ENCODE measurements around the gene ATG9B.
A peak's percentile ranks its signal among the peaks of the same experiment; 100 is the strongest.
"Not testable (repeated sequence)": the region's sequence is repeated elsewhere in the genome, so short reads cannot be mapped to it uniquely, and the experiment has no call there.

ATG9B gene

DNA sequence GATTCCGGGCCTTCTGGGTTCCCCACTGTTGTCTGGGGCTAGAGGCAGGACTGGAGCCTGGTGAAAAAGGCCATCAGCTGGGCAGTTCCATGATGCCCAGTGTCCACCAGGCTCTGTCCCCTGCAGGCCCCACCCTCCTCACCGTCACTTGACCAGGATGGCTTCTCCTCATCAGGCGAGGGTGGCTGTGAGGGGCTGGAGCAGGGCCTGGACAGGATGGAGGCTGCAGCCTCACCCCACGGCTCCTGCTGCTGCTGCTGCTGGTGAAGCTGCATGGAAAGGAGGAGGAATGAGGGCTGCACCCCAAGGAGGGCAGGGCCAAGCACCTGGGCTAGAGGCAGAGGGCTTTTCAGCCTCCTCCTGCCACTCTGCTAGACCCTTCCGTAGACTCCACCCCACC is 8.3 kb downstream of the ATG9B start:
- DNase-seq, result no peak

DNA sequence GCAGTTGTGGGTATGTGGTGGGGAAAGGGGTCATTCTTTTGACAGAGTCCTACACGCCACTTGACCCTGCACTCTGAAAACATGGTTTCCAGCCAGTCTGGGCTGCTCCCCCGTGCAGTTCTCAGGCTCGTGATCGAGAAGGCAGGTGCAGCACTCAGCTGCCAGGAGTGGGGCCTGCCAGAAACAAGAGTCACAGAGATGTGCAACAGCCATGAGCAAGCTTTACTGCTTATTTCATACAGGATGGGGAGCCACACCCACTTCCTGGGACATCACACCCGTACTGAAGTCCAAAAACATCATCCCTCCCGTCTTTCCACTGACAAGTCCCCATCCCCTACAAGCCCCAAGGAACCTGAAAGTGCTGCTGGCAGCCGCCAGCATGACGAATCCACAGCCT is 9.3 kb downstream of the ATG9B start:
- peak; percentile 38 for DNase-seq

- DNase-seq, result peak; percentile 85
Observed at GRCh38 chr7:151013733-151014497, 10.4 kb downstream of the ATG9B start.

GRCh38 chr7:151013356-151013732 is 10.9 kb downstream of the ATG9B start:
- DNase-seq, result no peak

DNA sequence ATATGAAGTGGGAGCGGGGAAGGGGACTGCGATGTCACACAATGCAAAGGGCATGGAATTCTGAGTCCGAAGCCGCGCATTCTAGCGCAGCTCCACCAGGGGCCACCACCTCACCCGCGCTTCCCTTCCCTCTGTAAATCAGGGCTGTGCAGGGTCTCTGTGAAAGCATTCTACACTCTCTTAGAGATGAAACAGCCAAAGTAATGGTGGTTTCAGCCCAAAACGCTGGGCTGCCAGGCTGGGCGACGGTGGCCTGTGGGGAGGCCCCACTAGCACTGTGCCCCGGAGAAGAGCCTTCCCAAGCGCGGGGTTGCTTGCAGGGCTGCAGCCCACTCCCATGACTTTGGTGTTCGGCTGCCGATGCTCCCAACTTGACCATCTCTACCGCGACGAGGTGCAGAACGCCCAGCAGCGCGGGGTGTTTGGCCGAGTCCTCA is 11.4 kb downstream of the ATG9B start:
- DNase-seq, result no peak

- DNase-seq, result no peak
Observed at GRCh38 chr7:151012031-151012692, 12.1 kb downstream of the ATG9B start.

DNA sequence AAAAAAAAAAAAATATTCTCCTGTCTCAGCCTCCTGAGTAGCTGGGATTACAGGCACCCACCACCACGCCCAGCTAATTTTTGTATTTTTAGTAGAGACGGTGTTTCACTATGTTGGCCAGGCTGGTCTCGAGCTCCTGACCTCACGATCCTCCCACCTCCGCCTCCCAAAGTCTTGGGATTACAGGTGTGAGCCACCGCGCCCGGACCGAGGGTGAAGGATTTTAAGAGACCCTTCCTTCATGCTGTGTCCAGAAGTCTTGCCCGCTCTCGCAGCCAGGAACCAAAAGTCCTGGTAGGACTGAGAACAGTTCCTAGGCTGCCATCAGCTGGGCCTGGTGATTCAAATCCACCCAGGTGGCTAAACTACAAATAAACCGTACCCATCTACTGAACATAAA is 12.7 kb downstream of the ATG9B start:
- DNase-seq, result not testable (repeated sequence)

- DNase-seq, result no peak
Observed at GRCh38 chr7:151011097-151011409, 13.2 kb downstream of the ATG9B start.

GRCh38 chr7:151010307-151011096 is 13.8 kb downstream of the ATG9B start:
- peak; percentile 44 for DNase-seq

GRCh38 chr7:151010037-151010306 is 14.3 kb downstream of the ATG9B start:
- DNase-seq, result no peak

DNA sequence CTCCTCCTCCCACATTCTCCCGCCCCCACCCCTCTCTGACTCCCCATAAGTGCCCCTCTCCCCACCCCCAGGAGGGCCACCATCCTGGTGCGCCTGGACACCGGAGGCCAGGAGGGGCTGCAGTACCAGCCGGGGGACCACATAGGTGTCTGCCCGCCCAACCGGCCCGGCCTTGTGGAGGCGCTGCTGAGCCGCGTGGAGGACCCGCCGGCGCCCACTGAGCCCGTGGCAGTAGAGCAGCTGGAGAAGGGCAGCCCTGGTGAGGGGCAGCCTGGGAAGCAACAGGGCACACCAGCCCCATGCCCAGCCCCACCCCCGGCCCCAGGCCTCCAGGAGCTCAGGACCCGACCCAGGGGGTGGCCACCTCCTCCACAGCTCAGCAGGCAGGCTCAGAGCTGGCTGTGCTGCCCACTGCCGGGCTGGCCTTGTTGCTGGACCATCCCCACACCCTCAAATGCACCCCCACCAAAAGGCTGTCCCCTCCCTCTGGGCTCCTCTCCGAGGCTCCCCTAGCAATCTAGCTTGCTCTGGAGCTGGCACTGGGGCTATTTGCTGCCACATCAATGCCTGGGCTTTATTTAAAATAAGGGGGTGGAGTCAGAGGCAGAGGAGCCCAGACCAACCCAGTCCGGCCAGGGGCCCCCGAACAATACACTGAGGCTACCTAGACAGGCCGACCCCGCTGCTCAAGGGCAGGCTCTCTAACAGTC is 14.8 kb downstream of the ATG9B start:
- no peak for DNase-seq

DNA sequence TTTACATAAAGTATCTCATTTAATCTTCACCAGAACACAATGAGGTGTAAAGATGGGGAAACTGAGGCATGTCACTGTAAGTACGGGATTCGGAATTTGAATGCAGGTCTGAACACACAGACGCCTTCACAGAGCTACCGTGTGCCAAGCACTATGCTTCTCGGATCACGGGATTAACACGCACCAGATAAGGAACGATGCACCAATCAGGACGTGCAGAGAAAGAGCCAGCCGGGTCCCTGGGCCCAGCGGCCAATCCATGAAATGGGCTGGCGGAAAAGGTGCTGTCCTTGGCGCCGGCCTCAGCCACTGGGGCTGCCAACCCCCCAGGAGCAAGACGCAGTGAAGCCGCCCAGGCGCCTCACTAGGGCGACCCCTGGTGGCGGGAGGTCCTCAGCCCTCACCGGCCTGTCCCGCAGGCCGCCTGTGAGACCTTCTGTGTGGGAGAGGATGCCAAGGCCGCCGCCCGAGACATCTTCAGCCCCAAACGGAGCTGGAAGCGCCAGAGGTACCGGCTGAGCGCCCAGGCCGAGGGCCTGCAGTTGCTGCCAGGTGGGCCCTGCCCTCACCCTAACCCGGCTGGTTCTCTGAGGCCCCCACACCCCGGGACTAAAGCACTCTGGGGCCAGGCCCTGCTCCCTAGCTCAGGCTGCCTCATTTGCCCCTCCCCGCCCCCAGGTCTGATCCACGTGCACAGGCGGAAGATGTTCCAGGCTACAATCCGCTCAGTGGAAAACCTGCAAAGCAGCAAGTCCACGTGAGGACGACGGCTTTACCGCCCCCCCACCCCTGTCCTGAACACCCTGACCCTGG is 15.6 kb downstream of the ATG9B start:
- peak; percentile 81 for DNase-seq

- DNase-seq, result no peak
Observed at GRCh38 chr7:151008143-151008510, 16.2 kb downstream of the ATG9B start.

- no peak for DNase-seq
Observed at GRCh38 chr7:151007469-151007898, 16.8 kb downstream of the ATG9B start.

DNA sequence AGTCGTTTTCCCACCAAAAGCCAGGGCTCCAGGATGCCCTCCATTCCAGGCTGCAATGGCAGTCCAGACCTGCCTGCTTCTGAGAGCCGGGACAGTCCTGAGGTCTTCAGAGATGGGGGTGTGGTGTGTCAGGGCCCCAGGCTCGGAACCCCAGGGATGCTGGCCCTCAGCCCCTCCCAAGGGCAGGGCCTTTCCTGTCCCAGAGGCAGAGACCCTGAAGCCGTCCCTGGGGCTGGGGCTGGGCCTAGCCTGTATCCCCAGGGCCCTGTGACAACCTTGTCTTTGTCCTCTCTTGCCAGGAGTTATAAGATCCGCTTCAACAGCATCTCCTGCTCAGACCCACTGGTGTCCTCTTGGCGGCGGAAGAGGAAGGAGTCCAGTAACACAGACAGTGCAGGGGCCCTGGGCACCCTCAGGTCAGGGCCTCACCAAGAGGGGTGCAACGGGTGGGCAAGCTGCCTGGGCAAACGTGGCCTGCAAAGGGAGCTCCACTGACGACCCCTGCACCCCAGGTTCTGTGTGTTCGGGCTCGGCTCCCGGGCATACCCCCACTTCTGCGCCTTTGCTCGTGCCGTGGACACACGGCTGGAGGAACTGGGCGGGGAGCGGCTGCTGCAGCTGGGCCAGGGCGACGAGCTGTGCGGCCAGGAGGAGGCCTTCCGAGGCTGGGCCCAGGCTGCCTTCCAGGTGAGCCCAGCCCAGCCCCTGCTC is 17.5 kb downstream of the ATG9B start:
- no peak for DNase-seq

DNA sequence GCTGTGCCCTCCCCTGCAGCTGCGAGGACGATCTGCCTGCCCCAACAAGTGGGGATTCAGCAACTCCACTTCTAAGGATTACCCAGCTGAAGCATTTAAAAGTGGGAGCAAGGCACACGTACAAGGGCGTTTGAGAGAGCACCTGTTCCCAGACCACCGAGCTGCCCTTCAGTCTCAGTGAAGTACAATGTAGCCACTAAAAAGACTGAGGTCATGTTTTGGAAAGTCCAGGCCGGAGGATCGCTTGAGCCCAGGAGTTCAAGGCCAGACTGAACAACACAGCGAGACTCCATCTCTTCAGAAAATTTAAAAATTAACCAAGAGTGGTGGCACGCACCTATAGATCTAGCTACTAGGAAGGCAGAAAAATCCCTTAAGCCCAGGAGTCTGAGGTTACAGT is 18.7 kb downstream of the ATG9B start:
- DNase-seq, result no peak

DNA sequence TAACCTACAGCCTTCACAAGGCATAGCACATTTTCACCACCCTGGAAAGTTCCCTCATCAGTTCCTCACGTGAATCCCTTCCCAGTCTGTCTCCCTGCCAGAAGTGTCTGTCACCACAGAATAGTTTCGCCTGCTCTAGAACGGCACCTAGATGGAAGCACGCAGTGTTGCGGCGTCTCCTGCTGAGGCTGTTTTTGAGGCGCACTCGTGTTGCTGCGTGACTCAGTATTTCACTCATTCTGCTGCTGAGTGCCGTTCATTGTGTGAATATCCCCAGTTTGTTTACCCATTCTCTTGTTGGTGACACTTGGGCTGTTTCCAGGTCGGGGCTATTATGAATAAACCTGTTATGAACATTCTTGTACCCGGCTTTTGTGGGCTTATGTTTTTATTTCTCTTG is 20.7 kb downstream of the ATG9B start:
- DNase-seq, result no peak

- DNase-seq, result no peak
Observed at GRCh38 chr7:151001546-151001945, 22.7 kb downstream of the ATG9B start.

DNA sequence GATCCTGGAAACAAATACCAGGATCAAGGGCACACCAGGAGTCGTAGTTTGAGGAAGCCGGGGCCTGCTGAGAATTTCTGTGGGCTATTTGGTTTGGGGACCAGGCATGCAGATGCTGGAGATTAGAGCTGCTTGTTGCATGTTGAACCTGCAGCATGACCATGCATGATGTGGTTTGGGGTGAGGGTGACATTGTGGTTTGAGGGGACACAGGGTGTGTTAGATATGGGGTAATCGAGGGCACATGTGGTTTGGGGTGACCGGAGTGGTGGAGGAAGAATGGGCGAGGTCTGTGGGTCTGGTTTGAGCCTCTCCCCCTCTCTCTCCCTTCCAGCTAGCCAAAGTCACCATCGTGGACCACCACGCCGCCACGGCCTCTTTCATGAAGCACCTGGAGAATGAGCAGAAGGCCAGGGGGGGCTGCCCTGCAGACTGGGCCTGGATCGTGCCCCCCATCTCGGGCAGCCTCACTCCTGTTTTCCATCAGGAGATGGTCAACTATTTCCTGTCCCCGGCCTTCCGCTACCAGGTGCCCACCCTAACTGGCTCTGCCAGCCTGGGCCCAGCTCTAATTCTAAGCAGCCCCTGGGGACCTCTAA is 23.3 kb downstream of the ATG9B start:
- DNase-seq, result no peak

GRCh38 chr7:150999497-151000230 is 24.6 kb downstream of the ATG9B start:
- DNase-seq, result no peak

GRCh38 chr7:150999001-150999400 is 25.3 kb downstream of the ATG9B start:
- no peak for DNase-seq
